Mesenteric fat pad (tissue), 1 donor: ENCODE results near the gene MYL7. TPM values are rescaled to one million over a fixed set of nuclear protein-coding genes. Genes with fewer than 3 reads are reported as not detected.

ENCODE experiments used
- DNase-seq: peaks from one replicate; pipeline ENCODE4 v3.0.0-alpha.2; 2020; ENCODE audit warnings: low spot score
- total RNA-seq: library from RNA; stranded (reverse); fragmentation: NEBNext Ultra II Directional; extraction: Animal tissue kit (Norgen Biotek cat#: 25700); gene quantifications from one replicate; pipeline ENCODE4 v1.2.1, GENCODE V29; 2021
- donor health status: DM: yes; HTN: yes; CAD: no.

The MYL7 gene
- total RNA-seq, 1 donor from 2014 or later, result not detected

DNA sequence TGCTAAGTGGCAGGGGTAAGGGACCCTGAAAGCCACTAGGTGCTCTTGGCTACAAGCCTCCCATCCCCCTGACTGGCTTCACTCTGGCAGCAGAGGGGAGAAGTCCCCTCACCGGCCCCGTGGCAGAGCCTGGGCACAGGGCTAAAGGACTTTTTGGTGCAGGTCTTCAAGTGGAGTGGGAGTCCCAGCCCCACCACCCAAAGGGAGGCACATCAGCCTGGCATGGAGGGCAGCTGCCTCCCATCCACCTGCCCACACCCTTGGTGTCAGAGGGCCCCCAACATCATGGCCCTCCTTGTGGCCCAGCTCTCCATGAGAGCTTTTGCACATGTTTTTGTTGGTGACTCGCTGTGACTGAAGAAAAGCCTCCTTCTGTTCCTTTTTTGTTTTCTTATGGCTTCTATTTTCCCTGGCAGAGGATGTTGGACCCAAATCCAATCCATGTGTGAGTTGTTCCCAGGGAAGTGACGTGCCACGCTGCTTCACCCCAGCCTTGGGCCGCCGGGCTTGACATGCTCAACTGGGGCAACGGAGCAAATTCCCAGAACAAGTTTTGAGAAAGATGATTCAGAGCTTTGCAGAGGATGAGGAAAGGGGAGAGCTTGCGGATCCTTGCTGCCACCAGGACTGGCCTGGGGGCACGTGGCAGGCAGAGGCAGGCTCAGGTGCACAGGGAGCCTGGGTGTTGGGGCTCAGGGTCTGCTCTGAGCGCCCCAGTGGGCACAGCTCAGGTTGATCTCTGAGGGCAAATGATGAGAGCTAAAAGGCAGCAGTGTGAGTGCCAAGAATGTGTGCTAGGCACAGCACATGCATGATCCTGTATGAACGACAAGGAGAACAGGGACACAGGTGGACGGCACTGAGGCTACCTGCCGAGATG, 38.9 kb downstream of the MYL7 start:
- no peak for DNase-seq

- no peak for DNase-seq
Observed at GRCh38 chr7:44101303-44101965, 39.7 kb downstream of the MYL7 start.

GRCh38 chr7:44100458-44101302, 40.5 kb downstream of the MYL7 start:
- DNase-seq, result no peak

DNA sequence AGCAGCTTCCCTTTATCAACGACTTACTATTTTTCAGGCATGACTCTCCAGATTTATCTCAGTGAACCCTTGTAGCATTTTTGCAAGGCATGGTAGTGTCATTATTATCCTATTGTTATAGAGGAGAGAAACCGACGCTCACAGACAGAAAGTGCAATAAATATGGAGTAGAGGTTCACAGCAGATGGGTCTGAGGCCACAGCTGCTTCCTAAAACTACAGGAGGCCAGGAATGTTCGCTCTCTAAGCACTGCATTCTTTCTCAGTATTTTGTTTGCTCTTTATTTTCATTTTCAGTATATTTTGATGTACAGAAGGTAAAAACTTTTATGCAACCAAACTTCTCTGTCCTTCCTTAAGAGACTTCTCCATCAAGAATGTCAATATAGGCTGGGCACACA, 41.5 kb downstream of the MYL7 start:
- no peak for DNase-seq

GRCh38 chr7:44098092-44099068, 42.8 kb downstream of the MYL7 start:
- DNase-seq, result no peak

DNA sequence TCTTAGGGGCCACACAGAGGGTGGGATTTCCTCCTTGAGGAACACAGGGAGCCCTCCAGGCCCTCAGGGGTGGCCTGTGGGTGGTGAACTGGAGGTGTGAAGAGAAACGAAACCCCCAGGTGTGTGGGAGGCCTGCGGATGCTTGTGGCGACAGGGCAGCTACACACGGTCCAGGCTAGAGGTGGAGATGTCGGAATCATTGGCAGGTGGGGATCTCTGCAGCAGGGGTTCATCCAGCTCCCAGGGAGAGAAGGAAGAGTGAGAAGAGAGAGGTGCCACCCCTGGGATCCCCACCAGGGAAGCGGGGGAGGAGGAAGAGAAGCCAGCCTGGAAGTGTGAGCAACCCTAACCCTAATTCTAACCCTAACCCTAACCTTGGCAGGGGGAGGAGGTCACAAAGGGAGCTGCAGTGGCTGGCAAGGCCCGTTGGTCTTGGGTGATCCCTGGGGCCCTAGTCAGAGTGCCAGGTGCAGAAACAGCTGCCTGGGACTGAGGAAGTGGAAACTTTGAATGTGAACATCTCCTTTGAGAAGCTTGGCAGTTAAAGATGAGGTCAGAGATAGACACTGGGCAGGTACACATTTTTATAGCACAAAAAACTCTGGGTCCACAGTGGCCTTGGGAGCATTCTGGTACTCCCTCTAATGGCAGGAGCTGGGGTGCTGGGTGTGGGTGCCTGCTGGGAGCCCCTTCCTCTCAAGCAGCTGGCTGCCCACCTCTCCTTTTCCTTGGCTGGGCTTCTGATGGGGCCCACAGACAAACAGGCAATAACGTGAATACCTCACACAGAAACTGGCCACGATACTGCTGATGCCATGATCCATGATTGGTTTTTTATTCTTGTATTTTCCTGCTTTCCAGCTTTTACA, 43.8 kb downstream of the MYL7 start:
- DNase-seq, result no peak

GRCh38 chr7:44096326-44096881, 44.7 kb downstream of the MYL7 start:
- DNase-seq, result no peak

- DNase-seq, result no peak
Observed at GRCh38 chr7:44095781-44096180, 45.4 kb downstream of the MYL7 start.

GRCh38 chr7:44094883-44095592, 46.1 kb downstream of the MYL7 start:
- no peak for DNase-seq

- no peak for DNase-seq
Observed at GRCh38 chr7:44094365-44094764, 46.8 kb downstream of the MYL7 start.

GRCh38 chr7:44093102-44093641, 48.0 kb downstream of the MYL7 start:
- no peak for DNase-seq

Other genes starting within 250 kb of the MYL7 start
- 44.3 TPM for gene URGCP, start 234.7 kb downstream of the MYL7 start, total RNA-seq
- 25.1 TPM for gene UBE2D4, start 214.9 kb downstream of the MYL7 start, total RNA-seq
- gene SPDYE1, start 143.4 kb downstream of the MYL7 start, total RNA-seq, result not detected
- gene DBNL, start 96.6 kb downstream of the MYL7 start, total RNA-seq, result 99.0 TPM
- gene PGAM2, start 75.8 kb downstream of the MYL7 start, total RNA-seq, result not detected
- 15.5 TPM for gene POLM, start 58.8 kb downstream of the MYL7 start, total RNA-seq
- gene AEBP1, start 37.0 kb downstream of the MYL7 start, total RNA-seq, result 267 TPM
- 60.2 TPM for gene POLD2, start 17.8 kb downstream of the MYL7 start, total RNA-seq
- gene GCK, start 48.1 kb upstream of the MYL7 start, total RNA-seq, result 0.48 TPM
- gene YKT6, start 59.6 kb upstream of the MYL7 start, total RNA-seq, result 77.4 TPM
- gene CAMK2B, start 184.3 kb upstream of the MYL7 start, total RNA-seq, result 1.2 TPM